H1 (cell line): Measurements from ENCODE around the gene GRAMD2A. TPM values are rescaled to one million over a fixed set of nuclear protein-coding genes. Genes with fewer than 3 reads are reported as not detected.

Source experiments
- CTCF ChIA-PET: fragments of 300-600 bp; sonication (Branson Sonifier 250); formaldehyde crosslinking; loops from one replicate; lab custom pipeline; 2021; ENCODE audit not compliant: partially characterized antibody; lab: Charles Lee
- POLR2A ChIA-PET: fragments of 300-600 bp; sonication (Branson Sonifier 250); formaldehyde crosslinking; loops from one replicate; lab custom pipeline; 2021; ENCODE audit warnings: inconsistent platforms; ENCODE audit not compliant: partially characterized antibody; lab: Charles Lee
- DNase-seq, 2 experiments: peaks; one replicate each; pipeline versions ENCODE4 v3.0.0 to v3.0.0-alpha.2; 2010 to 2022; ENCODE audit warnings: low spot score in 2 of 2, low read depth in 1 of 2, mixed read lengths in 1 of 2
- FAIRE-seq: peaks from 2 replicates; lab custom pipeline; 2011; peaks lifted over from hg19 to GRCh38; lab: Jason Lieb, UNC
- H2AFZ ChIP-seq: 2 replicates; pipeline ENCODE4 v1.8.1; 2012; ENCODE audit warnings: low read length, inconsistent platforms
- H2AK5ac ChIP-seq: 2 replicates; pipeline ENCODE4 v1.6.1; 2013; ENCODE audit warnings: low read depth, low read length
- H2BK120ac ChIP-seq: replicated peaks from 2 replicates; pipeline ENCODE3; 2013; ENCODE audit warnings: low read depth, low read length, inconsistent platforms
- H2BK12ac ChIP-seq: 2 replicates; pipeline ENCODE4 v1.6.1; 2013; ENCODE audit warnings: low read depth, low read length
- H2BK15ac ChIP-seq: 2 replicates; pipeline ENCODE4 v1.6.1; 2013; ENCODE audit warnings: low read length
- H2BK20ac ChIP-seq: 2 replicates; pipeline ENCODE4 v1.6.1; 2013; ENCODE audit warnings: low read length
- H2BK5ac ChIP-seq: 2 replicates; pipeline ENCODE4 v1.6.1; 2013; ENCODE audit warnings: low read depth, low read length
- H3K14ac ChIP-seq: 2 replicates; pipeline ENCODE4 v1.6.1; 2013; ENCODE audit warnings: inconsistent platforms; ENCODE audit not compliant: insufficient read length
- H3K18ac ChIP-seq: 2 replicates; pipeline ENCODE4 v1.6.1; 2013; ENCODE audit warnings: low read length; ENCODE audit errors: extremely low read depth
- H3K23ac ChIP-seq: 2 replicates; pipeline ENCODE4 v1.6.1; 2013; ENCODE audit warnings: inconsistent platforms; ENCODE audit not compliant: insufficient read length
- H3K23me2 ChIP-seq: 2 replicates; pipeline ENCODE4 v1.6.1; 2013; ENCODE audit warnings: low read depth, low read length
- H3K27ac ChIP-seq: 2 replicates; pipeline ENCODE4 v1.6.1; 2011; ENCODE audit warnings: low read depth, low read length, inconsistent platforms
- H3K27me3 ChIP-seq, 4 experiments: replicated peaks in 1 of 4; 1 replicate in 1 of 4; 2 replicates in 3 of 4; pipeline versions ENCODE4 v1.6.1 to v1.8.1; 2011 to 2013; ENCODE audit warnings: low read length in 3 of 4, mild to moderate bottlenecking in 3 of 4, inconsistent platforms in 2 of 4, mixed read lengths in 2 of 4, moderate library complexity in 1 of 4; ENCODE audit not compliant: control insufficient read depth in 3 of 4, insufficient read depth in 3 of 4; ENCODE audit errors: extremely low read depth in 1 of 4
- H3K36me3 ChIP-seq, 4 experiments: 2 replicates each; pipeline versions ENCODE4 v1.6.1 to v1.8.1; 2011 to 2013; ENCODE audit warnings: mild to moderate bottlenecking in 4 of 4, low read length in 3 of 4, moderate library complexity in 2 of 4, control low read depth in 1 of 4, inconsistent platforms in 1 of 4; ENCODE audit not compliant: insufficient read depth in 4 of 4, control insufficient read depth in 2 of 4
- H3K4ac ChIP-seq: replicated peaks from 2 replicates; pipeline ENCODE3; 2013; ENCODE audit warnings: low read length, low read depth, mixed read lengths, inconsistent platforms; ENCODE audit not compliant: insufficient read length
- H3K4me1 ChIP-seq, 4 experiments: replicated peaks in 1 of 4; 1 replicate in 1 of 4; 2 replicates in 3 of 4; pipeline versions ENCODE4 v1.6.1 to v1.8.1; 2011 to 2013; ENCODE audit warnings: low read length in 3 of 4, inconsistent platforms in 2 of 4, mixed read lengths in 1 of 4; ENCODE audit not compliant: insufficient read depth in 4 of 4, control insufficient read depth in 3 of 4
- H3K4me2 ChIP-seq, 2 experiments: 2 replicates each; pipeline versions ENCODE4 v1.6.1 to v1.8.1; 2011 to 2013; ENCODE audit warnings: low read depth in 2 of 2, low read length in 2 of 2, control low read depth in 1 of 2, inconsistent platforms in 1 of 2, mild to moderate bottlenecking in 1 of 2; ENCODE audit not compliant: insufficient read depth in 1 of 2
- H3K4me3 ChIP-seq, 4 experiments: fragments of 200-600, 300-600 bp in 1 of 4; sonication (generic), shearing (Covaris generic), sonication (Bioruptor Twin) in 1 of 4; 2 replicates each; pipeline versions ENCODE4 v1.5.1 to v1.8.1; 2011 to 2016; ENCODE audit warnings: low read length in 4 of 4, low read depth in 3 of 4, control low read depth in 2 of 4, inconsistent platforms in 2 of 4, mild to moderate bottlenecking in 2 of 4, mixed read lengths in 1 of 4, moderate library complexity in 1 of 4; ENCODE audit not compliant: insufficient read depth in 2 of 4; ENCODE audit errors: extremely low read depth in 1 of 4
- H3K56ac ChIP-seq: replicated peaks from 2 replicates; pipeline ENCODE3; 2013; ENCODE audit warnings: low read depth, mild to moderate bottlenecking, mixed read lengths, low read length, inconsistent platforms; ENCODE audit not compliant: insufficient read length
- H3K79me1 ChIP-seq: 2 replicates; pipeline ENCODE4 v1.6.1; 2013; ENCODE audit warnings: low read depth, low read length, control low read depth
- H3K79me2 ChIP-seq, 2 experiments: 2 replicates each; pipeline versions ENCODE4 v1.6.1 to v1.8.1; 2012 to 2013; ENCODE audit warnings: low read length in 2 of 2, mild to moderate bottlenecking in 2 of 2, inconsistent platforms in 1 of 2; ENCODE audit not compliant: insufficient read depth in 2 of 2, control insufficient read depth in 1 of 2
- H3K9ac ChIP-seq, 4 experiments: replicated peaks in 1 of 4; 1 replicate in 1 of 4; 2 replicates in 3 of 4; pipeline versions ENCODE4 v1.6.1 to v1.8.1; 2011 to 2013; ENCODE audit warnings: low read depth in 3 of 4, low read length in 3 of 4, control low read depth in 2 of 4, mild to moderate bottlenecking in 2 of 4, moderate library complexity in 2 of 4, inconsistent platforms in 1 of 4; ENCODE audit errors: extremely low read depth in 1 of 4
- H3K9me3 ChIP-seq, 2 experiments: 2 replicates each; pipeline versions ENCODE4 v1.6.1 to v1.8.1; 2012 to 2013; ENCODE audit warnings: mild to moderate bottlenecking in 2 of 2, moderate library complexity in 2 of 2, control low read depth in 1 of 2, inconsistent platforms in 1 of 2, low read depth in 1 of 2, low read length in 1 of 2, mixed read lengths in 1 of 2; ENCODE audit not compliant: insufficient read depth in 2 of 2
- H4K20me1 ChIP-seq, 2 experiments: replicated peaks in 1 of 2; 2 replicates each; pipeline versions ENCODE3 to v1.8.1; 2011 to 2013; ENCODE audit warnings: inconsistent platforms in 2 of 2, low read length in 2 of 2, mild to moderate bottlenecking in 1 of 2; ENCODE audit not compliant: insufficient read depth in 2 of 2, control insufficient read depth in 1 of 2
- H4K5ac ChIP-seq: 2 replicates; pipeline ENCODE4 v1.6.1; 2013; ENCODE audit warnings: low read length, low read depth, mixed read lengths, inconsistent platforms; ENCODE audit not compliant: insufficient read length
- H4K8ac ChIP-seq: 2 replicates; pipeline ENCODE4 v1.8.0; 2013; ENCODE audit warnings: mild to moderate bottlenecking, moderate library complexity, low read length, inconsistent platforms; ENCODE audit not compliant: insufficient read depth; ENCODE audit errors: extremely low read depth
- H4K91ac ChIP-seq: replicated peaks from 2 replicates; pipeline ENCODE3; 2013; ENCODE audit warnings: low read length, mixed read lengths, inconsistent platforms; ENCODE audit not compliant: insufficient read length
- CHD1 ChIP-seq: IDR thresholded peaks from 2 replicates; pipeline ENCODE4 v1.6.1; 2012; ENCODE audit warnings: low read depth, low read length, improper control_type of control experiment
- E2F6 ChIP-seq: IDR thresholded peaks from 2 replicates; pipeline ENCODE4 v1.6.1; 2012; ENCODE audit warnings: inconsistent platforms
- GABPA ChIP-seq: IDR thresholded peaks from 2 replicates; pipeline ENCODE4 v1.6.1; 2011; ENCODE audit warnings: mild to moderate bottlenecking, low read length, moderate library complexity, borderline replicate concordance; ENCODE audit not compliant: insufficient read depth
- KDM5A ChIP-seq: fragments of 200-600 bp; IDR thresholded peaks from 2 replicates; pipeline ENCODE4 v1.7.1; 2012; ENCODE audit warnings: mild to moderate bottlenecking, low read length, inconsistent platforms, mixed read lengths
- RXRA ChIP-seq: IDR thresholded peaks from 2 replicates; pipeline ENCODE4 v1.6.1; 2011; ENCODE audit warnings: low read depth, mild to moderate bottlenecking, low read length, moderate library complexity; ENCODE audit not compliant: insufficient read depth
- SUZ12 ChIP-seq: fragments of 200-600 bp; sonication (generic); IDR thresholded peaks from 2 replicates; pipeline ENCODE4 v1.6.1; 2012; ENCODE audit warnings: mild to moderate bottlenecking, inconsistent platforms, low read length, moderate library complexity, mixed read lengths
- ZNF274 ChIP-seq: IDR thresholded peaks from 2 replicates; pipeline ENCODE4 v1.7.0; 2012; ENCODE audit warnings: low read length, borderline replicate concordance; ENCODE audit errors: extremely low read depth
- WGBS, 2 experiments: shearing (Covaris generic) in 1 of 2; methylation state at CpG; one replicate each; pipeline versions ENCODE4 v1.1.6 to v1.1.7; 2013 to 2015; ENCODE audit warnings: low lambda C conversion rate in 2 of 2, mixed read lengths in 2 of 2, inconsistent platforms in 1 of 2, low coverage in 1 of 2, missing lambda C conversion rate in 1 of 2; ENCODE audit not compliant: insufficient replicate concordance in 2 of 2, insufficient coverage in 1 of 2, insufficient read length in 1 of 2; ENCODE audit errors: extremely low coverage in 1 of 2, missing lambda C conversion rate in 1 of 2; 5-methylcytosine and 5-hydroxymethylcytosine counted together
- polyA plus RNA-seq, 7 experiments: library from polyadenylated mRNA; depleted of rRNA in 3 of 7; stranded (reverse) in 5 of 7; unstranded in 2 of 7; fragments of >200 nt in 5 of 7; fragments of 200-250 nt in 2 of 7; gene quantifications; 1 replicate in 5 of 7; 2 replicates in 1 of 7; 4 replicates in 1 of 7; pipeline versions ENCODE4 v1.2.1 to v1.2.3, GENCODE V29; 2011 to 2013; ENCODE audit warnings: missing spikeins in 2 of 7, mixed read lengths in 2 of 7
- total RNA-seq: library from RNA; stranded (reverse); fragmentation: NEBNext Ultra II Directional; extraction: Animal tissue kit (Norgen Biotek cat#: 25700); gene quantifications from 2 replicates; pipeline ENCODE4 v1.2.1, GENCODE V29; 2021

Gene GRAMD2A
- total and polyA plus RNA-seq, 2 of the 8 experiments (the other 6 are each of a cell fraction or from before 2014, with no cell fraction given), result 0.57 to 1.5 TPM

- H3K36me3 ChIP-seq, result peaks cover 11 to 44% (median 23%) of the 10 kb centered on the region in 4 experiments
- H3K23me2 ChIP-seq, result no peaks in the 10 kb centered on the region
- DNase-seq, result no peak
- H4K91ac ChIP-seq, result no peak overlapping the region
- H4K8ac ChIP-seq, result no peak overlapping the region
- no peak overlapping the region for H3K56ac ChIP-seq
- H2AFZ ChIP-seq, result no peak overlapping the region
- ChIA-PET POLR2A (interaction anchor here (1.5 to 4.3 kb wide), 2 partner anchors 8 to 14 kb away, joined by 3 to 23 read pairs; partner anchors contain the start of gene PKM), CTCF (interaction anchor here (0.6 to 1.1 kb wide), 2 partner anchors 20 to 241 kb away, joined by 3 read pairs; no protein-coding TSS in a partner anchor)
- H4K20me1 ChIP-seq, result peaks cover 67 to 68% of the 10 kb centered on the region in 2 experiments
- H2BK20ac ChIP-seq, result no peak overlapping the region
- FAIRE-seq, result no peak
- no peak overlapping the region for H3K18ac ChIP-seq
- no peak overlapping the region; a peak in 1 of 4 replicates for H3K4me2 ChIP-seq
- H3K14ac ChIP-seq, result no peak overlapping the region
- H3K23ac ChIP-seq, result no peak overlapping the region
- no peaks in the 10 kb centered on the region for H3K27me3 ChIP-seq
- H3K79me2 ChIP-seq, result peaks cover 51 to 95% of the 10 kb centered on the region in 2 experiments
- H3K79me1 ChIP-seq, result peaks cover 26% of the 10 kb centered on the region
- H2BK12ac ChIP-seq, result no peak overlapping the region
- no peak overlapping the region for H3K27ac ChIP-seq
- no peak overlapping the region for H2BK15ac ChIP-seq
- H3K9me3 ChIP-seq, result no peaks in the 10 kb centered on the region
- no peak overlapping the region; a peak in 1 of 7 replicates for H3K9ac ChIP-seq
- peaks cover 3 to 12% (median 7%) of the 10 kb centered on the region in 4 experiments for H3K4me1 ChIP-seq
- WGBS, 2 experiments, result 90% methylated on average over 10 of the region's 10 CpGs; no CpG with 5 or more reads in 1 of the 2 experiments
- H4K5ac ChIP-seq, result no peak overlapping the region
- H2AK5ac ChIP-seq, result no peak overlapping the region
- no peak overlapping the region for H2BK120ac ChIP-seq
- H2BK5ac ChIP-seq, result no peak overlapping the region
- no peak overlapping the region for H3K4ac ChIP-seq
- H3K4me3 ChIP-seq, result no peak overlapping the region
- no peak for TF ChIP-seq RXRA
- TF ChIP-seq E2F6, result no peak
- no peak for TF ChIP-seq GABPA
- TF ChIP-seq CHD1, result no peak
- no peak for TF ChIP-seq ZNF274
- no peak for TF ChIP-seq KDM5A
- no peak for TF ChIP-seq SUZ12
These were observed 25.7 kb upstream of the GRAMD2A start for GRCh38 chr15:72223278-72223677.
